GM10266 (cell line): ENCODE measurements around the gene NFYC.

Source experiments
- DNase-seq: peaks from one replicate; pipeline ENCODE4 v3.0.0; 2012; ENCODE audit errors: extremely low spot score
- TF ChIP-seq, protein P1 (sequence below): IDR thresholded peaks from 2 replicates; pipeline ENCODE4 v1.5.1; 2012; ENCODE audit warnings: mild to moderate bottlenecking, low read depth; ENCODE audit not compliant: control insufficient read depth, insufficient read depth; ENCODE audit errors: missing control alignments

Gene NFYC

DNA sequence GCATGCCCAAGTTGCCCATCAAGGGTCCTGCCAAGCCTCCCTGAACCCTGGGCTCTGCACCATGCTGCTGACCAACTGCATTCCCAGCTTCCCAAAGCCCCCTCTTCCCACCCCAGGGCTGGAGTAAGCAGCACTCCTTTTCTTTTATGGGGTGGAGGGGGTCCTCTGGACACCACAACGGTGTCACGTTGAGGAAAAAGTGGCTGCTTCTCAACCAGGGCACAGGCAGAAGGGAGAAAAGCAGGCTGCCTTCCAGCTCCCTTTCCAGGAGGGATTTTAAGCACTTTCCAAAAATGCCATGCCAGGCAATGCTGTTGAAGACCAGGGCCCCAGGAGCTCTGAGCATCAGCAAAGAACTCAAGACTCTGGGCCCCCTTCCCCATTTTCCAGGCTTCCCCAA lies 26.7 kb upstream of the NFYC start:
- TF ChIP-seq, protein P1, sequence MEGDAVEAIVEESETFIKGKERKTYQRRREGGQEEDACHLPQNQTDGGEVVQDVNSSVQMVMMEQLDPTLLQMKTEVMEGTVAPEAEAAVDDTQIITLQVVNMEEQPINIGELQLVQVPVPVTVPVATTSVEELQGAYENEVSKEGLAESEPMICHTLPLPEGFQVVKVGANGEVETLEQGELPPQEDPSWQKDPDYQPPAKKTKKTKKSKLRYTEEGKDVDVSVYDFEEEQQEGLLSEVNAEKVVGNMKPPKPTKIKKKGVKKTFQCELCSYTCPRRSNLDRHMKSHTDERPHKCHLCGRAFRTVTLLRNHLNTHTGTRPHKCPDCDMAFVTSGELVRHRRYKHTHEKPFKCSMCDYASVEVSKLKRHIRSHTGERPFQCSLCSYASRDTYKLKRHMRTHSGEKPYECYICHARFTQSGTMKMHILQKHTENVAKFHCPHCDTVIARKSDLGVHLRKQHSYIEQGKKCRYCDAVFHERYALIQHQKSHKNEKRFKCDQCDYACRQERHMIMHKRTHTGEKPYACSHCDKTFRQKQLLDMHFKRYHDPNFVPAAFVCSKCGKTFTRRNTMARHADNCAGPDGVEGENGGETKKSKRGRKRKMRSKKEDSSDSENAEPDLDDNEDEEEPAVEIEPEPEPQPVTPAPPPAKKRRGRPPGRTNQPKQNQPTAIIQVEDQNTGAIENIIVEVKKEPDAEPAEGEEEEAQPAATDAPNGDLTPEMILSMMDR: no peak
- DNase-seq: no peak

DNA sequence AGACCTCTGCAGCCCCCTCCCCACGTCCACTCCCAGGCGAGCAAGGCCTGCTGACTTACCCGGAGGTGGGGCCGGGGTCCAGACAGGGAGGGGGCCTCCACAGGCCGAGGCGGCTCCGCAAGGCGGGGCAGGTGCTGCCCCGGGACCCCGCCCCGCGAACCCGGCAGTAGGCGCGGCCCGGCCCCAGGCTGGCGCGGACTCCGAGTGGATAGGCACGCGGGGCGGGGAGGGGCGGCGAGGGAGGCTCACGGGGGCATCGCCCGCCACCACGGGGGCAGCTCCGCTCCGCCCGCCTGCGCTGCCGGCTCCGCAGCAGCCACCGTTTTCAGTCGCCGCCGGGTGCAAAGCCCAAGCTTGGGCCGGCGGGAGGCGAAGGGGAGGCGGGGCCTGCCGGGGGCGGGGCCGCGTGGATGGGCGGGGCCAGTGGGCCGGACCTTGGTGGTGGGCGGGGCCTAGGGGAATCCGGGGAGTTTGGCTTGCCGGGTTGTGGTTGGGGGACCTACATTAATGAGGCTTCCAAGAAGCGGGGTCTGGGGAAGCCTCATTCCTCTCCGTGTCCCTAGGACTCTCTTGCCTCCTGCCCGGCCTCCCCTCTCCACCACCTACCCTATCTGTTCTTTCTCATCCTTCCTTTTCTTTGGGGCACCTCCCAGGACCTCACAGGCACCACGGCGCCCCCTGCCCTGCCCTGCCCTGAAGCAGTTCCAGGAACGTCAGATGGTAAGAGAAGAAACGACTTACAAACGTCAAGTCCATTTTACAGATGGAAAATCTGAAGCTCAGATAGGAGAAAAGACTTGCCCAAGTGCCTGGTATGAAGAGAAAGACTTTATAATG lies 26.0 kb upstream of the NFYC start, which contains the start of gene RIMS3:
TSS of gene RIMS3 (minus strand) at position 348 of the 837 bp plus-strand sequence. CDS start 23,757 bp downstream, outside the sequence.
- DNase-seq: peak; percentile 98
- TF ChIP-seq, protein P1: peak; percentile 64

DNA sequence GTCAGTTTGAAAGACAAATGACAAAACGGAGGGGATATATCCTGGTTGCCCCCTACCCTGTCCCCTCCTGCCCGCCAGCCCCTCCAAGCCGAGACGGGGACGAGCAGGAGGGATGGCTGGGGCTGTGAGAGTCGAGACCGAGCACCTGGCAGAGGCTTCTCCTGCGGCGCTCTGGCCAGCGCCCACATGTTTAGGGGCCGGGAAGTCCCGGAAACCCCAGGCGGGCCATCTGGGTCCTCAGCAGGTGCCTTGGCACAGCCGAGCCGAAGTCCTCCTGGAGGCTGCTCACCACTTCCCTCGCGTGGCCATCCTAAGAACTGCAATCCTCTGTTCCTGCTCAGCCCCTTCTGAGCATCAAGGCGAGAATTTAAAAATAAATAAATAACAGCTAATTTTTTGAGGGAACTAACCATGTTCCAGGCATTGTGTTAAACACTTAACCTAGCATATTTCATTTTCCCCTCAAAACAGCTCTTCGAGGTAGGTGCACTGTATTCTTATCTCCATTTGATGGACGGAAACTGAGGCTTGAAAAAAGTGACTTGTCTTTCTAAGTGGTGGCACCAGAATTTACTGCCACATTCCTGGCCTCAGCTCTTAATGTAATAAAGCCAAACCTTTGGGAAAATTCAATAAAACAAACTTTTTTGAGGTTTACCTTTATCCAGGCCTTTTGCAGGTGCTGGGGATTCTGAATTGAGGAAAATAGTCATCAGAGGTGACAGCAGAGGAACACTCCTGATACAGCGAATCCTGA lies 22.6 kb upstream of the NFYC start:
- TF ChIP-seq, protein P1: peak; percentile 88
- DNase-seq: peak; percentile 85

DNA sequence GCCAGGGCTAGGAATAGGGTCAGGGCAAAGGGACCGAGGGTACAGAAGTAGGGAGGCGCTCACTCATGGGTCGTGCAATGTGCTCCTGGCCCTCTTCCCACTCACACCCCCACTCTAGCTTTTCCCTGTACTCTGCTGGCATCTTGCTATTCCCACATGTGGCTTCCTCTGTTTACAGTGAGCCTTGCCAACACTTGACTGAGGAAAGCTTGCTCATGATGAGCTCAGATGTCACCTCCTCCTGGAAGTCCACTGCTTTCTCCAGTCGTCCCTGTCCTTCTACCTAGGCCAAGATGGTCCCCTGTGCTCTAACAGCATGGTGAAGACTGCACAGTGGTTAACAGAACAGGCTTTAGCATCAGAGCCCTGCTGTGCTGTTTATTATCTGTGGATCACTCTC lies 18.1 kb upstream of the NFYC start:
- TF ChIP-seq, protein P1: no peak
- DNase-seq: no peak

DNA sequence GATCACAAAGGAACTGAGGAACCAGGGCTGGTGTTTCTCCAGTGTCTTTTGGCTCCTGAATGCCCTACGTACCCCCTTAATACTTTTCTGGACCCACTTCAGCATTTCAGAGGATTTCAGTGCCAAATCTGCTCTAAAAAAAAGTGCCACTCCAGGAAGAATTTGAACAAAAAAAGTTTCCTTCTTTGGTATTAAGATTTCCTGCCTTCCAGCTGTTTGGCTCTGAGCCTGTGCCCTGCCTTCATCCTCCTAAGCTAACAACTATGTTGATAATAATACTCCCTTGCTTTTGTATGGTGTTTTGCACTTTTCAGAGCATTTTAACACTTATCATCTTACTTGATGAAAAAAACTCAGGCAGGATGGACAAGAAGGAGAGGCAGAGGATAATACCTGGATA lies 15.0 kb upstream of the NFYC start:
- no peak for DNase-seq
- TF ChIP-seq, protein P1: no peak

DNA sequence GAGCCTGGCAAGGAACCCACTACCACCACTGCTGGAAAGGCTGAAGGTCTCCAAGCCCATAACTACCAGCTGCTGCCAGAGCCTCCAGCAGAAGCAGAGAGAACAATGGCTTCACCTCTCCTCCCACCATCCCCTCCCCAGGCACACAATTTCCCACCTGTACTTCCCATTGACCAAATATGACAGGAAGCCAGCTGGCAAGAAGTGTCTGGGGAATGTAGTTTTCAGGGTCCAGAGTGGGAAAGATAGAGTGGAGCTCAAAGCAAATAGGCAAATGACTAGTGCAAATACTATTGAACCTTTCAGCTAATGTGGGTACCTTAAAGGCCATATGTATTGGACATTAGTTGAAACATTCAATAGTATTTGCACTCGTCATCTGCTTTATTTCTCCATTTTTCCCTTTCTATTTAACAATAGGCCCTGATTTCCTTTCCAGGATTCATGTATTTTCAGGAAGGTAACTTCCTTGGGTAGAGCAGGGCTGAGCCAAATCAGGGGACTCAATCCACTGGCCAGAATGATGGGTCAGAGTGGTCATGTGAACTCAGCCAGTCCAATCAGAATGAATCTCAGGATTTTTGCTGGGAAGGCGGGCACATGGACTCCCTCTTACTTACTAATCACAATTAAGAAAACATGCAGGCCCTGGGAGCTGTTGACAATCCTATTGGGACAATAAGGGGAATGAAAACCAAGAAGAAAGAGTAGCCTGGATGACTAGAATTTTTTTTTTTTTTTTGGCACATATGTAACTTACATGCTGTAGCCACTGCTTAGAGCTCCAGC lies 12.1 kb upstream of the NFYC start:
- TF ChIP-seq, protein P1: no peak

More for the DNA sequence above, 12.1 kb upstream of the NFYC start:
- no peak for DNase-seq
